ENCODE data around the gene HTR3C. TPM values are rescaled to one million over a fixed set of nuclear protein-coding genes. Genes with fewer than 3 reads are reported as not detected.

Gene HTR3C
- total and polyA plus RNA-seq, 8 donors, result 0.10 to 0.16 (median 0.15) TPM; not detected in 4

DNA sequence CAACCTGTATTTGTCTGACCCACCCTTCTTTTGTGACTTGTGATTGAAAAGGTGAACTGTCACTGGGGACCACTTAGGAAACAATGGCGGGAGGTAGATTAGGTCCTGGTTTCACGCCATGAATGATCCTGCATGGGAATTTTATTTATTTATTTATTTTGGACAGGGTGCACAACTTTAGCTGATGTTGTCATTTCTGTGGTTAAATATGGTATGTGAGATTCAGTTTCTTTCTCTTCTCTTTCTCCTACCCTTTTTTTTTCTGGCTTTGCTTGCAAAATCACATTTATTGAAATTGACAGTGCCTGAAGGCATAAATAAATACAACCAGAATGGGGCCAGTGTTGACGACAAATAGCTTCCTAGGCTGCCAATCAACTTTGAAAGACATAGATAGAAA, 26.0 kb downstream of the HTR3C start:
- ATAC-seq, result no peak
- TF ChIP-seq, protein P1, sequence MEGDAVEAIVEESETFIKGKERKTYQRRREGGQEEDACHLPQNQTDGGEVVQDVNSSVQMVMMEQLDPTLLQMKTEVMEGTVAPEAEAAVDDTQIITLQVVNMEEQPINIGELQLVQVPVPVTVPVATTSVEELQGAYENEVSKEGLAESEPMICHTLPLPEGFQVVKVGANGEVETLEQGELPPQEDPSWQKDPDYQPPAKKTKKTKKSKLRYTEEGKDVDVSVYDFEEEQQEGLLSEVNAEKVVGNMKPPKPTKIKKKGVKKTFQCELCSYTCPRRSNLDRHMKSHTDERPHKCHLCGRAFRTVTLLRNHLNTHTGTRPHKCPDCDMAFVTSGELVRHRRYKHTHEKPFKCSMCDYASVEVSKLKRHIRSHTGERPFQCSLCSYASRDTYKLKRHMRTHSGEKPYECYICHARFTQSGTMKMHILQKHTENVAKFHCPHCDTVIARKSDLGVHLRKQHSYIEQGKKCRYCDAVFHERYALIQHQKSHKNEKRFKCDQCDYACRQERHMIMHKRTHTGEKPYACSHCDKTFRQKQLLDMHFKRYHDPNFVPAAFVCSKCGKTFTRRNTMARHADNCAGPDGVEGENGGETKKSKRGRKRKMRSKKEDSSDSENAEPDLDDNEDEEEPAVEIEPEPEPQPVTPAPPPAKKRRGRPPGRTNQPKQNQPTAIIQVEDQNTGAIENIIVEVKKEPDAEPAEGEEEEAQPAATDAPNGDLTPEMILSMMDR (IDR thresholded peaks at IDR 0.05), result no peak
- intact Hi-C loops (cut with DNase I), result no loop called here

DNA sequence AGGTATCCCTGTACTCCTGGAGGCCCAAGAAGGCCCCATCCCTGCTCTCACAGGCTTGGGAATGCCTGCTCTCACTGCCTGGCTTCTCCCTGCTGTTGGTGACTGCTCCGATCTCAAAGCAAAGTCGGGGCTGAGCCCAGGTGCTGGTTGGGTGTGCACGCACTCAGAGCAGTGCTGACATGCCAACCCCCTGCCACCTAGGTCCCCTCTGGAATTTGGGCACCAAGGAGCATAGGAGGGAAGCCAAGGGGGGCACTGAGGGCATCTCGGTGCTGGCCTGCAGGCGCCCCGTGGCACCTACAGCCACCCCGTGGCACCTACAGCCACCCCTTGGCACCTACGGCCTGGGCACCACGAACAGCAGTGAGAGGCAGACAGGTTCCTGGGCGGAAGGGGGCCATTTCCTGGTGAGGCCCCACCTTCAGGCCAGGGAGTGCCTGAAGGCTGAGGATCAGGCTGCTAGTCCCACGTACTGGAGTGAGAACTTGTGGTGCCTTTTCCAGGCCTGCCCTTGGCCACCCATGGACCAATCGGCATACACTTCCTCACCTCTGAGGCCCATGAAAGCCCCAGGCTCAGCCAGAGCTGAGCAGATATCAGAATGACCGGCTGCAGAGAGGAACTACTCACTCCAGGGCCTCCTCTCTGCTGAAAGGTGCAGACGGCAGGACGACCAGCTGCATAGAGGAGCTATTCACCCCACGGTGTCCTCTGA, 28.4 kb downstream of the HTR3C start:
- Histone ChIP-seq H3K27ac (no peak overlapping the region), H3K27me3 (no peaks in the 10 kb centered on the region), H3K4me3 (no peak overlapping the region), H3K36me3 (no peaks in the 10 kb centered on the region), H3K4me1 (no peaks in the 10 kb centered on the region), H3K9me3 (peaks cover 0 to 17% of the 10 kb centered on the region in 2 donors)
- TF ChIP-seq, protein P1 (IDR thresholded peaks at IDR 0.05), result no peak
- no peak for DNase-seq
- ATAC-seq, result no peak
- intact Hi-C loops (cut with DNase I), result no loop called here

More for the DNA sequence above, 26.0 kb downstream of the HTR3C start:
- no peaks in the 10 kb centered on the region for H3K4me1 ChIP-seq
- no peaks in the 10 kb centered on the region for H3K9me3 ChIP-seq
- H3K27me3 ChIP-seq, result no peaks in the 10 kb centered on the region
- no peak for DNase-seq
- no peak overlapping the region for H3K27ac ChIP-seq
- H3K36me3 ChIP-seq, result no peaks in the 10 kb centered on the region
- H3K4me3 ChIP-seq, result no peak overlapping the region

DNA sequence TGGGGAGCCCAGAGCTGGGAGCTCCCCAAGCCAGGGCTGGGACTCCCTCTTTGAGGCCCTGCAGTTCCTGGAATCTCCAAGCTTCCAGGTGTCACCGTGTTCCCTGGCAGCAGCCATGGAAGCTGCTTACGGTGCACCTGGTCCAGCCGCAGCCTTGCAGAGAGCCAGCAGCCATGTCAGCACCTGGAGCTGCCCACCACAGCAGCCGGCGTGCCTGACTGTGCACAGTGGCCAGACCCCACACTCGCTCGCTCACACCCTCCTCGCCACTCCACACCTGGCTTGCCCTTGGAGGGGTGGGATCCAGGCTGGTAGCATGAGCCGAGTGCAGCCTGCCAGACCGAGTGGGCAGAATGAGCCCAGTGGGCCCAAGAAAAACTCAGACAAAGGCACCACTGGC, 29.2 kb downstream of the HTR3C start:
- no peak overlapping the region for H3K27ac ChIP-seq

DNA sequence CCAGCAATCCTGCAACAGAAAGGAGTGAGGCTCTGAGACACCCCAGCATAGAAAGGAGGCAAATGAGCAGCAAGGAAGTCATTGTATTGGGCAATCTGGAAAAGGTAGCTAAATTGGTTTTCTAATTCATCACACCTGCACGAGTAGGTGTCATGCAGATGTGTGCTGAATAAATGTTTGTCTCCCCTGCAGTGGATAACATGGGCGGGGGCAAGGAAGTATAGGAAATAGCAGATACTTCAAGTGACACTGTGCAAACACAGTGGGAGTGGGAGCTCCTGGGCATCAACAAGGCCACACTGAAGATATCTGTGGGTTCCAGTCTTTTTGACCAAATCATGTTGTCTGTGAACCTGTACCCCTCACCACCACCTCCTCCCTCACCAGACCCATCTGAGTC, 29.6 kb downstream of the HTR3C start:
- Histone ChIP-seq H3K27me3 (no peaks in the 10 kb centered on the region), H3K4me3 (no peak overlapping the region)
- intact Hi-C loops (cut with DNase I), result no loop called here

More for the DNA sequence above, 29.2 kb downstream of the HTR3C start:
- Histone ChIP-seq H3K36me3 (no peaks in the 10 kb centered on the region), H3K4me1 (no peaks in the 10 kb centered on the region), H3K27me3 (no peaks in the 10 kb centered on the region), H3K9me3 (peaks cover 0 to 17% of the 10 kb centered on the region in 2 donors), H3K4me3 (no peak overlapping the region)
- intact Hi-C loops (cut with DNase I), result no loop called here
- DNase-seq (no peak), ATAC-seq (no peak)
- TF ChIP-seq, protein P1 (IDR thresholded peaks at IDR 0.05), result no peak

DNA sequence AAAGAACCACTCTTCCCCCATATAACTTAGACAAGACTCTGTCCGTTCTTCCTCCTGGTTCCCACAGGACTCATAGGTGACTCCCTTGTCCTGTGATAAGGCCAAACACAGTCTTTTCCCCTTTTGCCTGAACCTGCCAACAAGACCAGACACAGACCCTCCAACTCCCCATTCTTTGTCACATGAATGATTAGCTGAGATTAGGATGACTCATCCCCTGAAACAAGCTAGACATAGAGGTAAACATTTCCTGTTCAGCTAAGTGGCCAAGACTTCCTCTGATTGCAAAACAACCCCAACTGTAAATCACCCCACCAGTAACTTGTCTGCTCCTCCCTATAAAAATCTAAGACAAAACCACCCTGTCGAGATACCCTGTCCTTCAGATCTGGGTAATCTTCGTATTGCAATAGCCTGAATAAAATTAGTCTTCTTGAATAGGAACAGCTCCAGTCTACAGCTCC, 32.6 kb downstream of the HTR3C start:
- ATAC-seq (no peak), DNase-seq (no peak)
- H3K4me3 ChIP-seq, result no peak overlapping the region
- intact Hi-C loops (cut with DNase I), result no loop called here
- no peaks in the 10 kb centered on the region for H3K27me3 ChIP-seq
- H3K27ac ChIP-seq, result no peak overlapping the region
- TF ChIP-seq, protein P1 (IDR thresholded peaks at IDR 0.05), result no peak
- H3K36me3 ChIP-seq, result no peaks in the 10 kb centered on the region
- H3K4me1 ChIP-seq, result no peaks in the 10 kb centered on the region
- H3K9me3 ChIP-seq, result peaks cover 0 to 17% of the 10 kb centered on the region in 2 donors

More for the DNA sequence above, 29.6 kb downstream of the HTR3C start:
- H3K9me3 ChIP-seq, result peaks cover 0 to 17% of the 10 kb centered on the region in 2 donors
- no peak overlapping the region for H3K27ac ChIP-seq
- H3K4me1 ChIP-seq, result no peaks in the 10 kb centered on the region
- ATAC-seq, result no peak
- H3K36me3 ChIP-seq, result no peaks in the 10 kb centered on the region
- TF ChIP-seq, protein P1 (IDR thresholded peaks at IDR 0.05), result no peak
- DNase-seq, result no peak

Measured in left lung (tissue), 10 donors.